Mucosa of descending colon (tissue), 3 donors: ENCODE results near the gene NXPE4. TPM values are rescaled to one million over a fixed set of nuclear protein-coding genes. Genes with fewer than 3 reads are reported as not detected.

Experiments
- ATAC-seq: fragments of 200-7000 bp; cut with Tn5 transposase; one replicate; pipeline ENCODE4 v1.9.1; 2020; ENCODE audit warnings: mild to moderate bottlenecking, moderate library complexity
- DNase-seq, 3 donors: peaks; one replicate each; pipeline ENCODE4 v3.0.0-alpha.2; 2020
- H3K36me3 ChIP-seq: fragments of 200-600 bp; one replicate; pipeline ENCODE4 v1.8.0; 2021; ENCODE audit warnings: low read depth, mild to moderate bottlenecking
- H3K4me1 ChIP-seq: fragments of 200-600 bp; one replicate; pipeline ENCODE4 v1.8.0; 2021; ENCODE audit warnings: low read depth, mild to moderate bottlenecking
- H3K4me3 ChIP-seq: fragments of 200-600 bp; one replicate; pipeline ENCODE4 v1.8.0; 2021; ENCODE audit warnings: mild to moderate bottlenecking
- H3K9me3 ChIP-seq: fragments of 200-600 bp; one replicate; pipeline ENCODE4 v1.8.0; 2021; ENCODE audit warnings: mild to moderate bottlenecking
- CTCF ChIP-seq: fragments of 200-600 bp; IDR thresholded peaks from one replicate; pipeline ENCODE4 v1.8.0; 2022; ENCODE audit warnings: antibody characterized with exemption, mild to moderate bottlenecking
- intact Hi-C, 2 donors: fragments of 100-400 bp; cut with DNase I in 1 of 2; cut with micrococcal nuclease in 1 of 2; formaldehyde crosslinking; loops; one replicate each; pipeline versions ENCODE4 v1.11.0 to v1.11.1; 2022; cut with DNase I, micrococcal nuclease
- total RNA-seq, 3 donors: library from RNA; stranded (reverse); fragmentation: NEBNext Ultra II Directional in 2 of 3; extraction: Animal tissue kit (Norgen Biotek cat#: 25700) in 2 of 3; gene quantifications; one replicate each; pipeline versions ENCODE4 v1.2.1 to v1.2.4, GENCODE V29; 2021 to 2023
- donor health status: DM: no; HTN: no; CAD: no; lungs with moderate emphysema.
- donor health status: DM: no; HTN: no; CAD: no.
- donor health status: DM: no; HTN: yes; CAD: no.

The NXPE4 gene
- total RNA-seq, 3 donors from 2014 or later: 64.4 to 283 (median 183) TPM

- intact Hi-C loops: no loop called here
- no peak for TF ChIP-seq CTCF
- no peaks in the 10 kb centered on the region for H3K36me3 ChIP-seq
- H3K4me3 ChIP-seq: no peak overlapping the region
- no peaks in the 10 kb centered on the region for H3K9me3 ChIP-seq
- DNase-seq (no peak), ATAC-seq (peak; percentile 43)
- peaks cover 3% of the 10 kb centered on the region for H3K4me1 ChIP-seq
Measured at GRCh38 chr11:114562166-114562916, 33.2 kb downstream of the NXPE4 start.

GRCh38 chr11:114559425-114560310, 35.9 kb downstream of the NXPE4 start, which contains the start of gene NXPE1:
Gene NXPE1 (minus strand): TSS chr11:114559881. CDS start chr11:114551201, 8,680 bp downstream.
- DNase-seq: peak in 1 of 3 donors; percentile 63
- Histone ChIP-seq H3K4me3 (peak within 1 kb of the TSS; percentile 22), H3K4me1 (peaks cover 5% of the 10 kb centered on the region), H3K36me3 (no peaks in the 10 kb centered on the region), H3K9me3 (no peaks in the 10 kb centered on the region)
- peak; percentile 58 for ATAC-seq
- intact Hi-C loops: no loop called here
- TF ChIP-seq CTCF: no peak

DNA sequence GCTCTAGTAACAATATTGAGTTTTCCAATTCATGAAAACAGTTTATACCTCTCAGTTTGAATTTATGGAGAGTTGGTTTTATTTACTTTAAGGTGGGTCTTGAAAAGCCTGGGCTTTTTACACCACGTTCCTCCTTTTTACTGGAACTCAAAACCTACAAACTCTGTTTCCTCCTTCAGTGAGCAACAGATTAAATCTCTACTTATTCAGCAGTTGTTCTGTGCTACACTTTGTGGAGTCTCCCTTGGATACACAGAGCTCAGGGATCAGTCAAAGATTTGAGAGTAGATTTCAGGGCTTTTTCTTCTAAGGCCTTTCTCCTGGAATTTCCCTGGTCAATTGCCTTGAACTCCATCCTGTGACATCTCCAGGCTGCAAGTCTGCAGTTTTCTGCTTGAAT, 39.5 kb downstream of the NXPE4 start:
- intact Hi-C loops: no loop called here
- no peak overlapping the region for H3K4me3 ChIP-seq
- peaks cover 6% of the 10 kb centered on the region for H3K4me1 ChIP-seq
- H3K9me3 ChIP-seq: no peaks in the 10 kb centered on the region
- ATAC-seq (peak; percentile 64), DNase-seq (no peak)
- TF ChIP-seq CTCF: no peak
- H3K36me3 ChIP-seq: no peaks in the 10 kb centered on the region

DNA sequence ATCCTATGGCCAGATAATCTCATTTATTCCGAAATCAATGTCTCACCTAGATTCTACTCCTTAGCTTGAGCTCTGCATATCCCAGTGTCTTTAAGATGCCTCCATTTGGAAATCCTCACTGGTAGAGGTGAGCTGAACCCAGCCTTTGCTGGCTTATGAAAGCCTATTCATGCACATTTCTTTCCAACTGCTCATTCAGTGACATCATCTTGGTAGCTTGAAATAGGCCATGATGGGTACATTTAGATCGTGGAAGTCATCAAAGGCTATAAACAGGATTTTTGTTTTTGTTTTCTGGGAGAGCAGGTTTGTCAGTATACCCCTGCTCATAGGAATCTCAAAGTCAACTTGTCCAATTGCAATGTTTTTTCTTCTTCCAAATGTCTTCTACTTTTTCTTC, 41.9 kb downstream of the NXPE4 start:
- H3K4me1 ChIP-seq: peaks cover 6% of the 10 kb centered on the region
- ATAC-seq: no peak
- no peak for TF ChIP-seq CTCF
- H3K4me3 ChIP-seq: no peak overlapping the region
- intact Hi-C loops: no loop called here
- no peak for DNase-seq
- H3K36me3 ChIP-seq: no peaks in the 10 kb centered on the region
- H3K9me3 ChIP-seq: no peaks in the 10 kb centered on the region

DNA sequence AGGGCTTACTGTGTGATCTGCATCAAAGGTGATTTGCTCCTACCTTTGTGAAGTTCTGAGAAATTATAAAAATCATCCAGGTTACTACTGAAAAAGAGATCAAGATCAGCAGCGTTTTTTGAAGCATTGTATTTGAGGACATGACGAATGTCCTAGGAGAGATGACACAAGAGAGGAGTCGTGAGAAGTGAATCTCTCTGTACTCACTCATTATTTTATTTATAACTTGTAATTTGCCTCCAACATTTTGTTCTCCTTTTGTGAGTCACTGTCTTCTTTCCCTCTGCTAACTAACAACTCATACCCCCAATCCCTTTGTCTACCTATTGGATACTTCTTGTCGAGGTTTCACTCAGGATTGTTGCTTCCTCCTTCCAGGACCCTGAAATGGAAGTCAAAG, 44.5 kb downstream of the NXPE4 start:
- Histone ChIP-seq H3K9me3 (no peaks in the 10 kb centered on the region), H3K36me3 (no peaks in the 10 kb centered on the region), H3K4me1 (peaks cover 3% of the 10 kb centered on the region), H3K4me3 (no peak overlapping the region)
- TF ChIP-seq CTCF: no peak
- DNase-seq: no peak
- intact Hi-C loops: no loop called here
- no peak for ATAC-seq
